Measurements from ENCODE around the gene LYZL2.
"Not testable (repeated sequence)": the region's sequence is repeated elsewhere in the genome, so short reads cannot be mapped to it uniquely, and the experiment has no call there.

LYZL2 gene

DNA sequence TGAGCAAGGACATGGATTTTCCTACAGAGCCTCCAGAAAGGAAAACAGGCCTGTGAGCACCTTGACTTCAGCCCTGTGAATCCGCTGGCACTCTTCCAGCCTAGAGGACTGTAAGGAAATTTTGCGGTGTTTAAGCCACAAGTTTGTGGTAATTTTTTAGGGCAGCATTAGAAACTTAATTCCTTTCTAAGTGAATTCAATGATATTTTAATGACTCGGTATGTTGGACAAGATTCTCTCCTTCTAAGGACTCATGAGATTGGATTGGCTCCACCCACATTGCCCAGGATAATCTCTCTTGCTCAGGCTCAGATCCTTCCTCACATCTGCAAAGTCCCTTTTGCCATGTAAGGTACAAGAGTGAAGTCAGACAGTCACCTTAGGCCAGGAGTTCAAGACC lies 4.5 kb downstream of the LYZL2 start:
- Histone ChIP-seq H3K4me3 (ENCODE audit: severe bottlenecking) (no peak overlapping the region), H3K4me1 (ENCODE audit: insufficient read depth, poor library complexity, severe bottlenecking) (peaks cover 4% of the 10 kb centered on the region), H3K27me3 (ENCODE audit: insufficient read depth, poor library complexity, severe bottlenecking) (no peaks in the 10 kb centered on the region), H3K27ac (ENCODE audit: poor library complexity, severe bottlenecking) (no peak overlapping the region), H3K9me3 (ENCODE audit: severe bottlenecking) (no peaks in the 10 kb centered on the region), H3K36me3 (ENCODE audit: low read depth) (no peaks in the 10 kb centered on the region)
- DNase-seq (ENCODE audit: low spot score) (no peak), ATAC-seq (ENCODE audit: low read depth) (no peak)
- TF ChIP-seq, protein P1, sequence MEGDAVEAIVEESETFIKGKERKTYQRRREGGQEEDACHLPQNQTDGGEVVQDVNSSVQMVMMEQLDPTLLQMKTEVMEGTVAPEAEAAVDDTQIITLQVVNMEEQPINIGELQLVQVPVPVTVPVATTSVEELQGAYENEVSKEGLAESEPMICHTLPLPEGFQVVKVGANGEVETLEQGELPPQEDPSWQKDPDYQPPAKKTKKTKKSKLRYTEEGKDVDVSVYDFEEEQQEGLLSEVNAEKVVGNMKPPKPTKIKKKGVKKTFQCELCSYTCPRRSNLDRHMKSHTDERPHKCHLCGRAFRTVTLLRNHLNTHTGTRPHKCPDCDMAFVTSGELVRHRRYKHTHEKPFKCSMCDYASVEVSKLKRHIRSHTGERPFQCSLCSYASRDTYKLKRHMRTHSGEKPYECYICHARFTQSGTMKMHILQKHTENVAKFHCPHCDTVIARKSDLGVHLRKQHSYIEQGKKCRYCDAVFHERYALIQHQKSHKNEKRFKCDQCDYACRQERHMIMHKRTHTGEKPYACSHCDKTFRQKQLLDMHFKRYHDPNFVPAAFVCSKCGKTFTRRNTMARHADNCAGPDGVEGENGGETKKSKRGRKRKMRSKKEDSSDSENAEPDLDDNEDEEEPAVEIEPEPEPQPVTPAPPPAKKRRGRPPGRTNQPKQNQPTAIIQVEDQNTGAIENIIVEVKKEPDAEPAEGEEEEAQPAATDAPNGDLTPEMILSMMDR (IDR thresholded peaks at IDR 0.05; ENCODE audit: poor library complexity, severe bottlenecking), result no peak

DNA sequence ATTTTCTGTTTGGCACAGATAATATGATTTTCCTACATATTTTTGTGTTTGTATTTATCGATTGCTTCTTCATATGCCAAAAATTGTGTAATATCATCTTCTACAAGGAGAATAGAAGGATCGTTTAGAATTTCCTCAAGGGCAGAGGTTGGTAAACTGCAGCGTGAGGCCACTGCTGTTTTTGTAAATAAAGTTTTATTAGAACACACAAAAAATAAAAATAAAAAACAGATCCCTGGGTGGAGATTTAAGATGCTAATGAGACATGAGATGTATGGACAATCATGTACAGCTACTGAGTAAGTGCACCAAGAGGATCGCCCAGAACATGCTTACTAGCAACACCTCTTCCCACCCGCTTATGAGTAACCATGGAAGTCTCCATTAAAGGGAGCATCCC lies 9.6 kb downstream of the LYZL2 start:
- Histone ChIP-seq H3K36me3 (ENCODE audit: low read depth) (no peaks in the 10 kb centered on the region), H3K27ac (ENCODE audit: poor library complexity, severe bottlenecking) (no peak overlapping the region), H3K4me3 (ENCODE audit: severe bottlenecking) (no peak overlapping the region), H3K9me3 (ENCODE audit: severe bottlenecking) (no peaks in the 10 kb centered on the region), H3K27me3 (ENCODE audit: insufficient read depth, poor library complexity, severe bottlenecking) (no peaks in the 10 kb centered on the region), H3K4me1 (ENCODE audit: insufficient read depth, poor library complexity, severe bottlenecking) (no peaks in the 10 kb centered on the region)
- no peak for ATAC-seq (ENCODE audit: low read depth)
- no peak for DNase-seq (ENCODE audit: low spot score)
- TF ChIP-seq, protein P1 (IDR thresholded peaks at IDR 0.05; ENCODE audit: poor library complexity, severe bottlenecking), result no peak

GRCh38 chr10:30617070-30617469 lies 12.5 kb downstream of the LYZL2 start:
- no peaks in the 10 kb centered on the region for H3K27me3 ChIP-seq (ENCODE audit: insufficient read depth, poor library complexity, severe bottlenecking)
- H3K4me1 ChIP-seq (ENCODE audit: insufficient read depth, poor library complexity, severe bottlenecking), result no peaks in the 10 kb centered on the region
- ATAC-seq (ENCODE audit: low read depth) (no peak), DNase-seq (ENCODE audit: low spot score) (no peak)
- no peaks in the 10 kb centered on the region for H3K36me3 ChIP-seq (ENCODE audit: low read depth)
- H3K9me3 ChIP-seq (ENCODE audit: severe bottlenecking), result no peaks in the 10 kb centered on the region
- H3K4me3 ChIP-seq (ENCODE audit: severe bottlenecking), result no peak overlapping the region
- H3K27ac ChIP-seq (ENCODE audit: poor library complexity, severe bottlenecking), result no peak overlapping the region
- TF ChIP-seq, protein P1 (IDR thresholded peaks at IDR 0.05; ENCODE audit: poor library complexity, severe bottlenecking), result no peak

DNA sequence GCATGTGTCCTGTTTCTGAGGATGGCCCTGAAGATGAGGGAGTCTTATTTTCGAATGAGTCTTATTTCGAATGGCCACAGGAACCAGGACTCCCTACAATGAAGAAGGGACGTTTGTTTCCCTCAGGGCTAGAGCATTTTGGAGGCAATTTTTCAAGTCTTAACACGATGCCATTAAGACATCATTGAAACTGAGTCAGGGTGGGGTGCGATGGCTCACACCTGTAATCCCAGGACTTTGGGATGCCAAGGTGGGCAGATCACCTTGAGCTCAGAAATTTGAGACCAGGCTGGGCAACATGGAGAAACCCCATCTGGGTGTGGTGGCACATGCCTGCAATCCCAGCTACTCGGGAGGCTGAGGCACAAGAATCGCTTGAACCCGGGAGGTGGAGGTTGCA lies 18.5 kb downstream of the LYZL2 start:
- not testable (repeated sequence) for H3K4me3 ChIP-seq (ENCODE audit: severe bottlenecking); H3K27ac ChIP-seq (ENCODE audit: poor library complexity, severe bottlenecking); DNase-seq (ENCODE audit: low spot score); H3K36me3 ChIP-seq (ENCODE audit: low read depth); H3K9me3 ChIP-seq (ENCODE audit: severe bottlenecking); H3K4me1 ChIP-seq (ENCODE audit: insufficient read depth, poor library complexity, severe bottlenecking); ATAC-seq (ENCODE audit: low read depth); H3K27me3 ChIP-seq (ENCODE audit: insufficient read depth, poor library complexity, severe bottlenecking)

DNA sequence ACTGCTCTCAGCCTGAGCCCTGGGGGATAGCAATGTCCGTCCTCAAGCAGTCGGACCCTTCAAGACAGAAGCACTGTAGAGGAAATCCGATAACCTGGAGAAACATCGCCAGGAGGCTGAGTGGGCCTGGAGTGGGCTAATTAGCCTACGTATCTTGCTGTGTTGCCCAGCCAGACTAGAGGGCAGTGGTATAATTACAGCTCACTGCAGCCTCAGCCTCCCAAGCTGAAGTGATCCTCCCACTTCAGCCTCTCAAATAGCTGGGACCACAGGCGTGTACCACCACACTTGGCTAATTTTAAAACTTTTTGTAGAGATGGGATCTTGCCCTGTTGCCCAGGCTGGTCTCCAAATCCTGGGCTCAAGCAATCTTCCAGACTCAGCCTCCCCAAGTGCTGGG lies 21.7 kb downstream of the LYZL2 start:
- H3K27ac ChIP-seq (ENCODE audit: poor library complexity, severe bottlenecking), result no peak overlapping the region
- H3K9me3 ChIP-seq (ENCODE audit: severe bottlenecking), result no peaks in the 10 kb centered on the region
- no peaks in the 10 kb centered on the region for H3K4me1 ChIP-seq (ENCODE audit: insufficient read depth, poor library complexity, severe bottlenecking)
- no peaks in the 10 kb centered on the region for H3K36me3 ChIP-seq (ENCODE audit: low read depth)
- no peak for DNase-seq (ENCODE audit: low spot score)
- ATAC-seq (ENCODE audit: low read depth), result no peak
- H3K4me3 ChIP-seq (ENCODE audit: severe bottlenecking), result no peak overlapping the region
- no peaks in the 10 kb centered on the region for H3K27me3 ChIP-seq (ENCODE audit: insufficient read depth, poor library complexity, severe bottlenecking)
- TF ChIP-seq, protein P1 (IDR thresholded peaks at IDR 0.05; ENCODE audit: poor library complexity, severe bottlenecking), result no peak

Measured in RWPE2 (cell line).